ENCODE measurements around the gene TBC1D8B.
"Not testable (repeated sequence)": the region's sequence is repeated elsewhere in the genome, so short reads cannot be mapped to it uniquely, and the experiment has no call there.

TBC1D8B gene

GRCh38 chrX:106802388-106803275 lies at the start of gene TBC1D8B:
Gene TBC1D8B, plus strand, starts transcription at chrX:106802673. Its CDS starts 181 bp downstream, at chrX:106802854.
- peak; percentile 24 for DNase-seq

- not testable (repeated sequence) for DNase-seq
Measured at GRCh38 chrX:106769288-106769687, 33.2 kb upstream of the TBC1D8B start.

- no peak for DNase-seq
Measured at GRCh38 chrX:106774981-106775380, 27.5 kb upstream of the TBC1D8B start.

- no peak for DNase-seq
Measured at GRCh38 chrX:106780264-106780663, 22.2 kb upstream of the TBC1D8B start.

GRCh38 chrX:106780664-106781377 lies 21.7 kb upstream of the TBC1D8B start:
- no peak for DNase-seq

- no peak for DNase-seq
Measured at GRCh38 chrX:106783716-106784115, 18.8 kb upstream of the TBC1D8B start.

GRCh38 chrX:106791495-106791894 lies 11.0 kb upstream of the TBC1D8B start:
- no peak for DNase-seq

- DNase-seq: no peak
Measured at GRCh38 chrX:106802063-106802387, 448 bp upstream of the TBC1D8B start.

- no peak for DNase-seq
Measured at GRCh38 chrX:106811131-106811910, 8.8 kb downstream of the TBC1D8B start.

- not testable (repeated sequence) for DNase-seq
Measured at GRCh38 chrX:106812930-106813329, 10.5 kb downstream of the TBC1D8B start.

GRCh38 chrX:106814093-106814492 lies 11.6 kb downstream of the TBC1D8B start:
- DNase-seq: not testable (repeated sequence)

GRCh38 chrX:106862972-106863688 lies 60.7 kb downstream of the TBC1D8B start:
- DNase-seq: no peak

- no peak for DNase-seq
Measured at GRCh38 chrX:106863697-106864096, 61.2 kb downstream of the TBC1D8B start.

- DNase-seq: not testable (repeated sequence)
Measured at GRCh38 chrX:106872796-106873195, 70.3 kb downstream of the TBC1D8B start.

GRCh38 chrX:106874075-106874474 lies 71.6 kb downstream of the TBC1D8B start:
- no peak for DNase-seq

- DNase-seq: no peak
Measured at GRCh38 chrX:106875151-106875550, 72.7 kb downstream of the TBC1D8B start.

GRCh38 chrX:106889468-106889867 lies 87.0 kb downstream of the TBC1D8B start:
- DNase-seq: no peak

GRCh38 chrX:106891762-106892460 lies 89.4 kb downstream of the TBC1D8B start:
- no peak for DNase-seq

- peak; percentile 19 for DNase-seq
Measured at GRCh38 chrX:106894392-106894909, 92.0 kb downstream of the TBC1D8B start.

GRCh38 chrX:106894978-106895452 lies 92.5 kb downstream of the TBC1D8B start:
- DNase-seq: no peak

GRCh38 chrX:106897259-106897658 lies 94.8 kb downstream of the TBC1D8B start:
- no peak for DNase-seq

GRCh38 chrX:106898462-106898861 lies 96.0 kb downstream of the TBC1D8B start:
- no peak for DNase-seq

Data from CD4-positive, alpha-beta T cell treated with Interferon gamma for 1 hour (primary cell).